Measurements from ENCODE around the gene DAGLA. TPM values are rescaled to one million over a fixed set of nuclear protein-coding genes. Genes with fewer than 3 reads are reported as not detected.

The DAGLA gene
- total and polyA plus RNA-seq, 2 of the 13 experiments (the other 11 are each of a cell fraction or from before 2014, with no cell fraction given), result 2.6 to 3.9 TPM

GRCh38 chr11:61667684-61668305 is 12.4 kb upstream of the DAGLA start:
- DNase-seq (ENCODE audit: low spot score), result no peak
- no peak for TF ChIP-seq RERE (CRISPR knock-in tag; IDR thresholded peaks at IDR 0.05; ENCODE audit: low read depth)
- no peak for TF ChIP-seq ZNF235 (CRISPR knock-in tag; IDR thresholded peaks at IDR 0.05; ENCODE audit: borderline replicate concordance)
- TF ChIP-seq CBFB (CRISPR knock-in tag; IDR thresholded peaks at IDR 0.05), result no peak
- TF ChIP-seq, protein P1, sequence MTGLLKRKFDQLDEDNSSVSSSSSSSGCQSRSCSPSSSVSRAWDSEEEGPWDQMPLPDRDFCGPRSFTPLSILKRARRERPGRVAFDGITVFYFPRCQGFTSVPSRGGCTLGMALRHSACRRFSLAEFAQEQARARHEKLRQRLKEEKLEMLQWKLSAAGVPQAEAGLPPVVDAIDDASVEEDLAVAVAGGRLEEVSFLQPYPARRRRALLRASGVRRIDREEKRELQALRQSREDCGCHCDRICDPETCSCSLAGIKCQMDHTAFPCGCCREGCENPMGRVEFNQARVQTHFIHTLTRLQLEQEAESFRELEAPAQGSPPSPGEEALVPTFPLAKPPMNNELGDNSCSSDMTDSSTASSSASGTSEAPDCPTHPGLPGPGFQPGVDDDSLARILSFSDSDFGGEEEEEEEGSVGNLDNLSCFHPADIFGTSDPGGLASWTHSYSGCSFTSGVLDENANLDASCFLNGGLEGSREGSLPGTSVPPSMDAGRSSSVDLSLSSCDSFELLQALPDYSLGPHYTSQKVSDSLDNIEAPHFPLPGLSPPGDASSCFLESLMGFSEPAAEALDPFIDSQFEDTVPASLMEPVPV (CRISPR knock-in tag; IDR thresholded peaks at IDR 0.05), result no peak
- TF ChIP-seq, protein P2, sequence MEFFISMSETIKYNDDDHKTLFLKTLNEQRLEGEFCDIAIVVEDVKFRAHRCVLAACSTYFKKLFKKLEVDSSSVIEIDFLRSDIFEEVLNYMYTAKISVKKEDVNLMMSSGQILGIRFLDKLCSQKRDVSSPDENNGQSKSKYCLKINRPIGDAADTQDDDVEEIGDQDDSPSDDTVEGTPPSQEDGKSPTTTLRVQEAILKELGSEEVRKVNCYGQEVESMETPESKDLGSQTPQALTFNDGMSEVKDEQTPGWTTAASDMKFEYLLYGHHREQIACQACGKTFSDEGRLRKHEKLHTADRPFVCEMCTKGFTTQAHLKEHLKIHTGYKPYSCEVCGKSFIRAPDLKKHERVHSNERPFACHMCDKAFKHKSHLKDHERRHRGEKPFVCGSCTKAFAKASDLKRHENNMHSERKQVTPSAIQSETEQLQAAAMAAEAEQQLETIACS (CRISPR knock-in tag; IDR thresholded peaks at IDR 0.05), result no peak
- TF ChIP-seq POGZ (CRISPR knock-in tag; IDR thresholded peaks at IDR 0.05), result no peak
- TF ChIP-seq HOXA5 (CRISPR knock-in tag; IDR thresholded peaks at IDR 0.05), result no peak
- no peak for TF ChIP-seq IKZF1 (IDR thresholded peaks at IDR 0.05)
- no peak for TF ChIP-seq ZNF383 (CRISPR knock-in tag; IDR thresholded peaks at IDR 0.05; ENCODE audit: borderline replicate concordance)
- no peak for TF ChIP-seq ZNF260 (CRISPR knock-in tag; IDR thresholded peaks at IDR 0.05; ENCODE audit: borderline replicate concordance, low read depth)
- TF ChIP-seq ATRX (CRISPR knock-in tag; IDR thresholded peaks at IDR 0.05; ENCODE audit: borderline replicate concordance), result no peak
- TF ChIP-seq, protein P3, sequence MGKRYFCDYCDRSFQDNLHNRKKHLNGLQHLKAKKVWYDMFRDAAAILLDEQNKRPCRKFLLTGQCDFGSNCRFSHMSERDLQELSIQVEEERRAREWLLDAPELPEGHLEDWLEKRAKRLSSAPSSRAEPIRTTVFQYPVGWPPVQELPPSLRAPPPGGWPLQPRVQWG (CRISPR knock-in tag; IDR thresholded peaks at IDR 0.05; ENCODE audit: borderline replicate concordance, low read depth), result no peak
- TF ChIP-seq CCAR2 (optimal IDR thresholded peaks at IDR 0.05; ENCODE audit: low read depth, low read length), result no peak

More at GRCh38 chr11:61667684-61668305, 12.4 kb upstream of the DAGLA start:
- Histone ChIP-seq H3K4me1 (ENCODE audit: insufficient read depth, low read length) (peaks cover 56% of the 10 kb centered on the region), H3K9me3 (ENCODE audit: low read length) (no peaks in the 10 kb centered on the region), H3K27me3 (ENCODE audit: control insufficient read depth in 1 of 2, insufficient read depth in 2 of 2, low read length in 2 of 2) (no peaks in the 10 kb centered on the region), H3K79me2 (ENCODE audit: insufficient read depth, low read length) (no peaks in the 10 kb centered on the region), H3K4me2 (ENCODE audit: low read depth, low read length) (peak overlapping the region; percentile 76), H2AFZ (ENCODE audit: low read length) (no peak overlapping the region), H3K9ac (ENCODE audit: insufficient read depth, low read depth, low read length) (peak overlapping the region; percentile 20; the same call in 1 of the 2 replicates), H3K27ac (ENCODE audit: extremely low read length, insufficient read depth, low read length) (peak overlapping the region; percentile 69), H3K36me3 (replicated peaks in 1 of 2; ENCODE audit: control insufficient read depth in 1 of 2, insufficient read depth in 2 of 2, low read length in 2 of 2) (no peaks in the 10 kb centered on the region), H3K4me3 (replicated peaks in 1 of 3; ENCODE audit: insufficient read depth in 1 of 3, low read depth in 2 of 3, low read length in 3 of 3) (peak overlapping the region; percentile 16 to 55 (median 23); a peak in 4 of 6 replicates), H4K20me1 (ENCODE audit: insufficient read depth, low read length) (no peaks in the 10 kb centered on the region)
- peak; percentile 43 for FAIRE-seq
- in situ Hi-C loops (cut with HindIII; ENCODE audit: extremely low pct_ligation_motif_present, low pct_unique_long_range_greater_than_20kb), result no loop called here
- CTCF ChIA-PET (ENCODE audit: low intra/inter-chr PET ratio, low total read pairs), result no interaction called here
- WGBS (ENCODE audit: low lambda C conversion rate), result 18% methylated on average over 6 of the region's 6 CpGs
- BruUV-seq (replicated peaks), result TSS peak; percentile 68
- POLR2A ChIA-PET, result interaction anchor here (0.9 to 3.3 kb wide), 10 partner anchors 8 to 148 kb away, joined by 3 to 42 read pairs (median 4); no protein-coding TSS in a partner anchor
- peak; percentile 71 for ATAC-seq
- intact Hi-C loops (cut with micrococcal nuclease; ENCODE audit: unreplicated experiment), result loop anchor here (5.0 kb wide), 1 partner anchor 35 kb away; no protein-coding TSS in a partner anchor
